Erythroblast (primary cell): ENCODE data around the gene MYO18B.

Experiments
- DNase-seq, 2 experiments: peaks; one replicate each; lab custom pipeline; 2025; lab: John Stamatoyannopoulos, UW
- GATA1 ChIP-seq: IDR thresholded peaks from 2 replicates; pipeline ENCODE4 v1.6.1; 2011; ENCODE audit warnings: low read depth, mild to moderate bottlenecking, control low read depth, low read length, moderate library complexity
- POLR2A ChIP-seq: IDR thresholded peaks from 2 replicates; pipeline ENCODE4 v1.6.1; 2011; ENCODE audit warnings: mild to moderate bottlenecking, low read length

The MYO18B gene

DNA sequence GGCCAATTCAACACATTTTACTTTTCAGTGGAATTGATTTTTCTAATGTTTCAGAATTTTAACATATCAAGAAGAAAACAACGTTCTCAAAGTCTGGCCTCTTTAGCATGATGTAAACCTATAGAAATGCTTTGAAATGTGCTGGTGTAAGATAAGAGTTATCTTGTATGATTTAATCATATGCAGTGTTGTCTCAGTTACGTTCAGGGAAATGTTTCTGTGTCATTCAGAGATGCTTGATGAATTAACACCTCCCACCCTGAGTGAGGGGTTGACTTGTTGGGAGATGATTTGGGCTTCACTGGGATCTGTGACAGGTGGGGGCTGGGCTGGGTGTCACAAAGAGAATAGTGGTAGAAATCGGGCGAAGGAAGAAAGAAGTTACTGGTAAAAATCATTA, 15.7 kb upstream of the MYO18B start:
- DNase-seq: peak; percentile 81 to 84
- TF ChIP-seq POLR2A (no peak), GATA1 (no peak)

DNA sequence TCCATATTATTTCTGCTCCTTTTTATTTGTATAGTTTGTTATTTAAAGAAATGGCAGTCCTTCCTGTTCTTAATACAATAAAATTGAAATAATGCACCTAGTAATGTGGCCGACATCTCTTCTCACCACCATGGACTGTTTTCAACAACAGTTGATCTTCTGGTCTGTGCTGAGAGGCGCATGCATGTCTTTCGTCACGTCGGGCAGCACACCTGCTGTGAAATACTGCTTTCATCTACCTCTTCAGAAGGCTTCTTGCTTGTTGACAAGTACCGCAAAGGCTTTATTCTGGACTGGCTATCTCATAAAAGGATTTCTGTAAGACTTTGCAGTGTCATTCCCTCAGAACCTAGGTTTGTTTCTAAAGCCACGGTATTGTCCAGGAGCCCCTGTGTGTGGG, 13.9 kb upstream of the MYO18B start:
- DNase-seq: peak in 1 of 2 experiments; percentile 34
- no peak for TF ChIP-seq POLR2A
- TF ChIP-seq GATA1: no peak

DNA sequence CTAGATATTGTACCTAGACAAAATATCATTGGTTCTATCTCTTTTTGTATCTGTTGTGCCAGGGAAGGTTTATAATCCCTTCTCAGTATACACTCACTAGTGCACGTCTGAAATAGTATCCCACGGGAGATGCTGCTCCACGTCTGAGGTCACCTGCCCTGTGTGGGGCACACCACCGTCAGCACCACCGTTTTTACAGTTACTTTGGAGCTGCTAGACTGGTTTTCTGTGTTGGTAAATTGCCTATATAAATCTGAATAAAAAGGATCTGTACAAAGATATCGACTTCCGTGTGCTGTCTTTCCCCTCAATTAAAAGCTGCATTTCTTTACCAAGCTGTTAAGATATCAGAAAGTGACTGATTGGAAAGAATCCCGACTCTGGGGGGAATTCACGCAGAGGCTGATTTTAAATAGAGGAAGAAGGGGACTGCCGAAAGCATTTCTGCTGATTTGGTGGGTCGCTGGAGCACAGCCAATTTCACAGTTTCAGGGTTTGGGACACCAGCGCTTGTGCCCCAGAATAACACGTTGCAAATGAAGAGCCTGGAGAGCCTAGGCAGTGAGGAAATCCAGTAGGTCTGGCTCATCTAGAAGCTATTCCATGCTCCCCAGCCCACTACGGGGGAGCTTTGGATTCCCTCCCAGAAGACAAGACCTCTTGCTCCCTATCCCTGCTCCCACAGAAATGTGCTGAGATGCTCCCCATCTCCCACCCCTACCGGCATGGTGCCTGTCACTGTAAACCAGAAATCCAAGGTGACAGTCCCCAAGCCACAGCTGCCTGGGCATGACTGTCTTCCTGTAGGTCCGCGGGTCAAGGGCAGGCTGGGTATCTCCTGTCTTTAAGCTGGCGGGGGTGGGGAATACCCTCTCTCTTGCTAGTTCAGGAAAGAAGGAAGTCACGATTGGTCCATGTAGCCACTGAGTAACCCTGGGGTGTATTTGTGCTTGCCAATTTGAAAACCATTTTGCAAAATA, 12.7 kb upstream of the MYO18B start:
- TF ChIP-seq POLR2A: no peak
- no peak for TF ChIP-seq GATA1
- DNase-seq: no peak

DNA sequence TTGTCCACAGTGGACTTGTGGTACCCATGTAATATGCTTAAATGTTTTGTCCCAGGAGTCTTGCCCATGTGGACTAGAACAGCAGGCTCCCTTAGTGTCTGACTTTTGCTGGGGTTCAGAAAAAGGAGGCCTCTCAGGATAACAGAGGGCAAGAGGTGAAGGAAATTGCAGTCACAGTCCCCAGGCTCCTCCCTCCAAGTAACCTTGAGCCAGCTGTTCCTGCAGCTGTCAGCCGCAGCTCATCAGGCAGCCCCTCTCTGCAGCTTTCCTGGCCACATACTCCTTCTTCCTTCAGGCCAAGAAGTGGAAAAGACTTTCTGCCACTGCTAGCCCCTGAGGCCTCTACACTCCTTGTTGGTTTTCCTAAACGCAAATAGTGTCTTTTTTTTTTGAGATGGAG, 6.3 kb upstream of the MYO18B start:
- no peak for DNase-seq
- TF ChIP-seq POLR2A (no peak), GATA1 (no peak)

DNA sequence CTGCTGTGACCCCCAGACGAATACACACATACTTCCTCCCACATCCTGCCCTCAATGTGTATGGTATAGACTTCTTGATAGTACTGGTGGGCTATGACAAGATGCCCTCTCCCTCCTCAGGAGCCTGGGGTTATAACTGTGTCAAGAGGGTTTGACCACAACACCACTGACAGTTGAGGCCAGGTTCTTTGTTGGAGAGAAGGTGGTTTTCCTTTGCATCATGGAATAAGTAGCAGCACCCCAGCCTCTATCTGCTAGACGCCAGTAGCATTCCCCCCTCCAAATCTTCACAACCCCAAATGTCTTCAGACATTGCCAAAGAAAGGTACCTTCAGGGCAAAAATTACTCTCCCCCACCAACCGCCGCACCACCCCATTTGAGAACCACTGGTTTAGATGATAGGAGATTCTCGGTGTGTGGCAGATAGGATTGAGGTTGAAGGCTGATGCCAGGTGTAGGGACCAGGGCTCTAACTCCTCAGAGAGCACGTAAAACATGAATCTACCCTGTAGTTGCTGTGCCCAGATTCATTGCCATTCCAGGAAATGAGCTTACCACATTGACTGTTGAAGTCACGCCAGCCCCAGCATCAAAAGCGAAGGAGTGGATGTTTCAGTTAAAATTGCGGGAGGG, 5.5 kb upstream of the MYO18B start:
- no peak for DNase-seq
- TF ChIP-seq POLR2A (no peak), GATA1 (no peak)

DNA sequence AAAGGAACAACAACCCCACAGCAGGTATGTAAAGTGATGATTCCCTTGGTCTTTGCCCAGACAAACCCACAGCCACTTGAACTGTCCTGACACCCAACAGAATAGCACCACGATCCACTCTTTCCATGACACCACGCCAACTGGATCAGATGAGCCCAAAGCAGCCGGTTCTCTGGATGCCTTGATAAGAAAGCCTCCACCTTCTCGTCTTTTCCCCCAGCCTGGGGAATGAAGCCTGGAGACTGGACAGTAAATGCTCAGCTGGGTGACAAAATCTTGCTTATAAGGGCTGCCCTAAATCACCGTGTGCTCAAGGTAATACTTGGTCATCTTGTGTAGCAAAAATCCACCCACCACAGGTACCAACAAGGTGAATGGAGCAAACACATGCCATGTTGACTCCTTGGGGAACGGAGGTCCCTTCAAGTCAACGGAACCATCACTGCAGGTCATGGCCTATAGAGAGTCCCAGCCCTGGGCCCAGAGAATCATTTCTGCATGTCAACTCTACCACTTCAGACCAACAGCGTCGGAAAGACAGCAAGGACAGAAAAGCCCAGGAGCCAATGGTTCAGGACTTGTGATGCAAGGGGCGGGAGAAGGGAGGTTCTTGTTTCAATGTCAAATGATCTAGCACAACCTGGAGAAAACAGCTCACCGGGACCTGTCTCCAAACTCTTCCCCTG, 2.2 kb upstream of the MYO18B start:
- TF ChIP-seq GATA1: no peak
- no peak for DNase-seq

DNA sequence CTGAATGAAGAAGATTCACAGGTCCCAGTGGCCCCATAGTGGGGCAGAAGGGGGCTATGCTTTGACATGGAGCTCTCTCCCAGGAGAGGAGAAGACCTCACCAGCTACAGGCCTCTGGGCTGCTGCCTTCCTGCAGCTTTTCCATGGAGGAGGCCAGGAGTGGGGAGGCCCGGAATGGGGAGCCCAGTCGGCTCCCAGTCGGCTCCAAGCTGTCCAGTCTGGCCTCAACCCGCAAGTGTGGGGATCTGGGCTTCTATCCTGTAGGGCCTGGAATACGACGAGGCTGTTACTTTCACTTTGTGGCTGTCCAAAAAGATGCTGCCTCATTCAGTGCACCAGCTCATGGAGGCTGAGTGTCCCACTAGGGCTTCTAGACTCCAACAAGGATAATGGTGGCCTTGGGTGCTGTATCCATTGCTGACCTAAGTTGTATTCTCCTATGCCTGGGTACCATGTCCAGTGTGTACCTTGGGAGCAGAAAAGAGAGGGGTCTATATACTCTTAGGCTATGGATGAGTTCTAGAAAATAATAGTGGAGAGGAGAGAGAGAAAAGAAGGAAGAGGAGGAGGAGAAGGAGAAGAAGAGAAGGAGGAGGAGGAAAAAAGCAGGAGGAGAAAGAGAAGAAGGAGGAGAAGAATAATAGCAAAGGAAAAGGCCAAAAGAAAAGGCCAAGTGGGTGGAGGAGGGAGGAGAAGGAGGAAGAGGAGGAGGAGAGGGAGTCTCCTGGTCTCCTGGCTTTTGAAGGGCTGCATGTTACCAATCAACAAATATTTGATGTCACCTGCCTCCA, 1.1 kb downstream of the MYO18B start:
- peak; percentile 31 to 67 for DNase-seq

DNA sequence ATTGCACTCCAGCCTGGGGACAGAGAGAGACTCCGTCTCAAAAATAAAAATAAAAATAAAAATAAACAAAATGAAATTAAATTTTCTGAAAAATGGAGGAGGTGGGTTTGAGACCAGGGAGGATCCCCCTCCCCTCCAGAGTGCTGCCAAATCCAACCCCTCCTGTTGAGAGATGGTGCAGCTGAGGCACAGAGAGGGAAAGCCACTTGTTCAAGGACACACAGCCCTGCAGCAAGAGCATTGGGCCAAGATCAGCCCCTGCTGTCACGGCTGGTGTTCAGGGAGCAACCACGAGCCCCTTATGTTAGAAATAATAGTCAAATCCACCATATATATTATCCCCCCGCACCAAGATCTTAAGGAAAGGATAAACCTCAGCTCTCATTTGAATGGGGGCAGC, 2.7 kb downstream of the MYO18B start:
- TF ChIP-seq POLR2A (no peak), GATA1 (no peak)
- DNase-seq: no peak

More for the DNA sequence above, 1.1 kb downstream of the MYO18B start:
- TF ChIP-seq GATA1: no peak
- no peak for TF ChIP-seq POLR2A

DNA sequence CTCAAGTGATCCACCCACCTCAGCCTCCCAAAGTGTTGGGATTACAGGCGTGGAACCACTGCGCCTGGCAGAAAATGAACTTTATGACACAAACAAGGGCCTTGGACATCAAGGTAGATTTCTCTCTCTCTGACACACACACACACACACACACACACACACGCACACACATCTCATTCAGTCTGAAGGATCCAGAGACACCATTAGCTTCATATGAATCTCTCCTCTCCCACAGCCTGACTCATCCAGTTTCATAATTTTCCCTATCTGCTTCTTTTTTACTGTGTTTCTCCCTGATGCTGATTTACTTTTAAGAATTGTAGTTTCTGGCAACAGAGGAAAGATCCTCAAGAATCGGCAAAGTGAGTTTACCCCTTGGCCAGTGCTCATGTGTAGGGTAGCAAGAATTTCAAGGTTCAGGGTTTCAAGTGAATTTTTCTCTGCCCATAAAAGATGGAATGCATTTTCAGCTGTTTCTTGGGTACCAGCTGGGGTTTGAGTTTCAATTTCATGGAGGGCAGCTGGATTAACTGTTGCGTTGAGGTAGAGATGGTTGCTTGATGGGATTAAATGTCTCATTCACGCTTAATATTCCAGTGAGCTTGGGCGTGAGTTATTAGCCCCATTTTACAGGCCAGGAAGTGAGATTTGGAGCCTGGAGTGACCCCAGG, 3.5 kb downstream of the MYO18B start:
- TF ChIP-seq POLR2A (no peak), GATA1 (no peak)
- peak in 1 of 2 experiments; percentile 18 for DNase-seq

DNA sequence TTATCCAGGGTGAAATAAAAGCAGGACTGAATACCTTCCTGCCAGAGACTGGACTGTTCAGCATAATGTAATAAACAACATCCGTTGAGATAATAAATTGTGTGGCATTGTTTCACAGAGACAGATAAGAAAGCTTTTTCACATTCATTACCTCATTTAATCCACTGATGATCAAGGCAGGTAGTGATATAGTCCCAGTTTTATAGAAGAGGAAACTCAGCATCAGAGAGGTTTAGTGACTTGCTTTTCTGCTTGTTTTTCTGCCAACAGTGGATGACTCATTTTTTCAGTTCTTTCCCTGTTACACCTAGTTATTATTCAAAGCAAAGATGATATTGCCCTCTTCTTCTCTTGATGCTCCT, 4.0 kb downstream of the MYO18B start:
- TF ChIP-seq GATA1 (no peak), POLR2A (no peak)
- DNase-seq: peak in 1 of 2 experiments; percentile 48

DNA sequence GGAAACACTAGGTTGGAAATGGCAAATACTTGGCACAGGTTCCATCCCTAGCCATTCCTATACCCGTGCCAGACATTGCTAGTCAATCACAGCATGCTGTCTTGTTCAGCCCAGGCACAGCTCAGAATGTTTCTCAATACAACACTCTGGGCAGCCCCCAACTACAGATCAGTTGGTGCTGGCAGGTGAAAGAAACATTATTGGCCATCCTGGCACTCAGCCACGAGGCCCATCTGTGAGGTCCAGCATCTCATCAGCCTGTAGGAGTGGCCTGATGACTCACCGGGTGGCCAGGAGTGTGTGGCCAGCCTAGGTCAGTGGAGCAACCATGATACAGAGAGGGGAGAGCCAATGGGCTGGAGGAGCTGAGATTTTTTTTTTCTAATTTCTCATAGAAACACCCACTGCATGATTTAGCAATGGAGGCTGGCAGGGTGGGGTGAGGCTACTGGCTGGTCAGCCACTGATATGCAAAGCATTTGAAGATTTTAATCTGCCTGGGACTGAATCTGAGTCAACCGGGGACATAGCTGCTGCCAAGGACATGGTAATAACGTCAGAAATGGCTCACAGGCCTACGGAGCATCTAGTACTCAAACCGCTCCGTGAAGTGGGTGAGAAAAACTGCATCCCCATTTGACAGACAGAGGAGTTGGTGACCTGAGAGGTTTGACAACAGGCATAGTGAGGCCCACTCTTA, 5.4 kb downstream of the MYO18B start:
- DNase-seq: peak; percentile 64 to 75

DNA sequence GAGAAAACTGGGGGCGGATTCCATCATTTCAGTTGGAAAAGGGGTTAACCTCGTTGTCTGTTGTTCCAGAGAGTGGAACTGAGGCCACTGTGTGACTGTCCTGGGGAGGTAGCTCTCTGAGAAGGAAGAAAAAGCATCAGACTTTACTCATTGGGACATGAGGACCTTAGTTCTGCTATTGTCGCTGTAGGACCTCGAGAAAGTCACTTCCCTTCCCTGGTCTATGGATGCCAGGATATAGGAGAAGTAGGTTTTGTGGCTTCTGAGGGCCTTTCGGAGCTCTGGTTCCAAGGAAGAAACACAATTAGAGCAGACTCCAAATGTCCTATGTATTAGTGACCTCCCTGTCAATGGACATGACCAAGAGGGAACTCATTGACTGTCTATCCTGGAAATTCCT, 6.2 kb downstream of the MYO18B start:
- TF ChIP-seq GATA1: no peak
- TF ChIP-seq POLR2A: no peak
- no peak for DNase-seq

More for the DNA sequence above, 5.4 kb downstream of the MYO18B start:
- TF ChIP-seq POLR2A: no peak

DNA sequence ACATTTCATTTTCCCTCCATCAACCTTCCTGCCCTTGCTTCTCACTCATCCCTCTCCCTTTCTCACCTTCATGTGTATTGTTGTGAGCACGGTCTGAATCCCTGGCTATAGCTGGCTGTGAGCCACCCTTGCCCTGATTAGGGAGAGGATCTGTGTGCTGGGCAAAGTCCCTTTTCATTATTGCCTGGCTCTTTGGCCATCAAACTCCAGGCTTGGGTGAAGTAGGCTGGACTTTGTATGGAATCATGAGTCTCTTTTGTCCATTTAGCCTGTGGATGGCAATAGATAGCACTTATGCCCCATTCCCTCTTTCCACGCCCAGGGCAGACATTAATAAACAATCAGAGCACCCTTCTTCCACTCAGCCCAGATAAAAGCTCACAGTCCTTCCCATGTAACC, 6.7 kb downstream of the MYO18B start:
- no peak for TF ChIP-seq POLR2A
- no peak for TF ChIP-seq GATA1
- DNase-seq: no peak
